Lower lobe of right lung (tissue), 2 donors: ENCODE data around the gene PEX19. TPM values are rescaled to one million over a fixed set of nuclear protein-coding genes. Genes with fewer than 3 reads are reported as not detected.

ENCODE experiments used
- ATAC-seq, 2 donors: fragments of 200-7000 bp; cut with Tn5 transposase; one replicate each; pipeline ENCODE4 v1.9.1; 2020 to 2022; ENCODE audit warnings: mild to moderate bottlenecking in 2 of 2, moderate library complexity in 2 of 2
- DNase-seq: peaks from one replicate; pipeline ENCODE4 v3.0.0-alpha.2; 2020
- H3K27ac ChIP-seq: fragments of 200-600 bp; one replicate; pipeline ENCODE4 v1.8.0; 2022
- H3K27me3 ChIP-seq: fragments of 200-600 bp; one replicate; pipeline ENCODE4 v1.8.0; 2022; ENCODE audit warnings: low read depth
- H3K36me3 ChIP-seq: fragments of 200-600 bp; one replicate; pipeline ENCODE4 v1.8.0; 2022; ENCODE audit warnings: mild to moderate bottlenecking
- H3K4me1 ChIP-seq: fragments of 200-600 bp; one replicate; pipeline ENCODE4 v1.8.0; 2022
- H3K4me3 ChIP-seq: fragments of 200-600 bp; one replicate; pipeline ENCODE4 v1.8.0; 2022; ENCODE audit warnings: mild to moderate bottlenecking
- H3K9me3 ChIP-seq: fragments of 200-600 bp; one replicate; pipeline ENCODE4 v1.8.0; 2022
- intact Hi-C: fragments of 100-400 bp; cut with DNase I; formaldehyde crosslinking; loops from one replicate; pipeline ENCODE4 v1.11.0; 2022
- total RNA-seq: library from RNA; stranded (reverse); fragmentation: NEBNext Ultra II Directional; extraction: Animal tissue kit (Norgen Biotek cat#: 25700); gene quantifications from one replicate; pipeline ENCODE4 v1.2.1, GENCODE V29; 2021
- TF ChIP-seq, protein P1 (sequence below): fragments of 200-600 bp; IDR thresholded peaks from one replicate; pipeline ENCODE4 v1.8.0; 2022; ENCODE audit warnings: antibody characterized with exemption, mild to moderate bottlenecking
- donor health status: DM: no; HTN: yes; CAD: no; lungs with severe emphysema.

The PEX19 gene
- total RNA-seq, 1 donor from 2014 or later, result 63.1 TPM

DNA sequence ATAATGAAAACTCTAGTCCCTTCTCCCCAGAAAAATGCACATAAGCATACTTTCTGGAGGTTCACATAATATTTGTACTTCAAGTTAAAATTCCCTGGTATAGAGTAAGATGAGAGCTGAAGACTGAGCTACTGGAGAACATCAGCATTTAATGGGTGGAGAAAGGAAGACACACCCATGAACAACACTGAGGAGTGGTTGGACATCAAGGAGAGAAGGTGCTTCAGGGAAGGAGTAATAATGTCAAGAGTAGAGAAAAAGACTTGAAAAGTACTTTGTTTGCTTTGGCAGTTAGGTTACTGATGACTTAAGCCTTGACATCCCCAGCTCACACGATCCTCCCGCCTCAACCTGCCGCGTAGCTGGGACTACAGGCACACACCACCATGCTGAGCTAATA lies 57.9 kb downstream of the PEX19 start:
- H3K27ac ChIP-seq, result no peak overlapping the region
- intact Hi-C loops, result no loop called here
- H3K36me3 ChIP-seq, result peaks cover 100% of the 10 kb centered on the region
- H3K4me1 ChIP-seq, result peaks cover 11% of the 10 kb centered on the region
- H3K27me3 ChIP-seq, result no peaks in the 10 kb centered on the region
- DNase-seq, result no peak
- TF ChIP-seq, protein P1, sequence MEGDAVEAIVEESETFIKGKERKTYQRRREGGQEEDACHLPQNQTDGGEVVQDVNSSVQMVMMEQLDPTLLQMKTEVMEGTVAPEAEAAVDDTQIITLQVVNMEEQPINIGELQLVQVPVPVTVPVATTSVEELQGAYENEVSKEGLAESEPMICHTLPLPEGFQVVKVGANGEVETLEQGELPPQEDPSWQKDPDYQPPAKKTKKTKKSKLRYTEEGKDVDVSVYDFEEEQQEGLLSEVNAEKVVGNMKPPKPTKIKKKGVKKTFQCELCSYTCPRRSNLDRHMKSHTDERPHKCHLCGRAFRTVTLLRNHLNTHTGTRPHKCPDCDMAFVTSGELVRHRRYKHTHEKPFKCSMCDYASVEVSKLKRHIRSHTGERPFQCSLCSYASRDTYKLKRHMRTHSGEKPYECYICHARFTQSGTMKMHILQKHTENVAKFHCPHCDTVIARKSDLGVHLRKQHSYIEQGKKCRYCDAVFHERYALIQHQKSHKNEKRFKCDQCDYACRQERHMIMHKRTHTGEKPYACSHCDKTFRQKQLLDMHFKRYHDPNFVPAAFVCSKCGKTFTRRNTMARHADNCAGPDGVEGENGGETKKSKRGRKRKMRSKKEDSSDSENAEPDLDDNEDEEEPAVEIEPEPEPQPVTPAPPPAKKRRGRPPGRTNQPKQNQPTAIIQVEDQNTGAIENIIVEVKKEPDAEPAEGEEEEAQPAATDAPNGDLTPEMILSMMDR, result no peak
- ATAC-seq, result peak; percentile 78 to 81
- no peaks in the 10 kb centered on the region for H3K9me3 ChIP-seq
- H3K4me3 ChIP-seq, result no peak overlapping the region

Other genes starting within 250 kb of the PEX19 start
- gene KCNJ10, start 215.0 kb downstream of the PEX19 start, total RNA-seq, result 0.15 TPM
- not detected for gene KCNJ9, start 203.6 kb downstream of the PEX19 start, total RNA-seq
- 35.9 TPM for gene IGSF8, start 186.5 kb downstream of the PEX19 start, total RNA-seq
- gene ATP1A2, start 169.4 kb downstream of the PEX19 start, total RNA-seq, result 4.5 TPM
- gene ATP1A4, start 133.5 kb downstream of the PEX19 start, total RNA-seq, result 1.1 TPM
- gene CASQ1, start 94.6 kb downstream of the PEX19 start, total RNA-seq, result 0.27 TPM
- 132 TPM for gene PEA15, start 79.7 kb downstream of the PEX19 start, total RNA-seq
- gene DCAF8, start 22.6 kb downstream of the PEX19 start, total RNA-seq, result 114 TPM
- 136 TPM for gene COPA, start 58.1 kb upstream of the PEX19 start, total RNA-seq
- 108 TPM for gene NCSTN, start 58.2 kb upstream of the PEX19 start, total RNA-seq
- gene NHLH1, start 81.9 kb upstream of the PEX19 start, total RNA-seq, result 0.15 TPM
- 7.5 TPM for gene VANGL2, start 115.4 kb upstream of the PEX19 start, total RNA-seq
- 4.8 TPM for gene SLAMF6, start 238.1 kb upstream of the PEX19 start, total RNA-seq